GM12878 (cell line): ENCODE results near the gene UXS1.

Source experiments
- MTA3 ChIP-seq: IDR thresholded peaks from 2 replicates; pipeline ENCODE4 v1.6.1; 2012; ENCODE audit warnings: low read length, inconsistent platforms, borderline replicate concordance
- NFXL1 ChIP-seq: fragments of 450-650 bp; IDR thresholded peaks from 2 replicates; pipeline ENCODE4 v1.6.1; 2017; ENCODE audit warnings: antibody characterized with exemption, mild to moderate bottlenecking, borderline replicate concordance
- NR2C2 ChIP-seq: IDR thresholded peaks from 2 replicates; pipeline ENCODE4 v1.6.1; 2011; ENCODE audit warnings: borderline replicate concordance, low read depth; ENCODE audit not compliant: control insufficient read depth, insufficient read length
- POLR2A ChIP-seq: IDR thresholded peaks from 2 replicates; pipeline ENCODE4 v1.6.1; 2011; ENCODE audit warnings: low read depth, mild to moderate bottlenecking, low read length
- SMAD1 ChIP-seq: fragments of 450-650 bp; IDR thresholded peaks from 2 replicates; pipeline ENCODE4 v1.6.1; 2018; ENCODE audit warnings: mild to moderate bottlenecking, low read depth; ENCODE audit not compliant: partially characterized antibody
- TF ChIP-seq, protein P1 (sequence below), 3 experiments: IDR thresholded peaks in 2 of 3; conservative IDR thresholded peaks in 1 of 3; 2 replicates each; pipeline ENCODE4 v1.5.1; 2011; ENCODE audit warnings: low read depth in 3 of 3, low read length in 3 of 3, mild to moderate bottlenecking in 3 of 3, control low read depth in 2 of 3, moderate library complexity in 2 of 3, inconsistent platforms in 1 of 3, mixed read lengths in 1 of 3; ENCODE audit not compliant: control insufficient read depth in 2 of 3, insufficient read depth in 1 of 3; ENCODE audit errors: extremely low read depth in 1 of 3

DNA sequence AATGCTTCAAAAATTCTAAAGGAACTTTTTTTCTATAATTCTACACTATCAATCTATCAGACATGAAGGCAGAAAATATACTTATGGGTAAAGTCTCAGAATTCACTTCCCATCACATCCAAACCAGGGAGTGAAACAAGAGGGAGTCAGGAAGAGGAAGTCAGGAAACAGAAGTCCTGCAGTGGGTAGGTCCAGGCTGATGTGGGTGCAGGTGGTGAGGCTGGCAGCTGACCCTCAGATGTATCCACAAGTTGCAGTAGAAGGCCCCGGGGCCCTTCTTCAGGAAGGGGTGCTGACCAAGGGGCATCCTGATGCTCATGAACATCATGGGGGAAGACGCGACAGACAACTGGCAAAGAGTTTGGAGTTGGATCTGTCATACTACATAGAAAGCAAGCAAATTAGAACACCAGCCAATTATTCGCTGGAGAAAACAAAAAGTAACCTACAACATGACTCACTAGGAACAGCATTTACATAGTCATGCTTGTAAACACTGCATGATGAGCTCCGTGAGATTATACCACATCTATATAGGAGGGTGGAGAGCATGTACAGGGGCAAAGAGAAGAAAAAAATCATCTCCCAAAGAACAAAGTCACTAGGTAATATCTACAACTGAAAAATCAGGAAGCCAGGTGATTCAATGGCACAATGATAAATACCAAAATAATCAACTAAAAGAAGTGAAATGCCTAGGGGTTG lies 4.2 kb downstream of the UXS1 start:
- TF ChIP-seq SMAD1 (no peak), NR2C2 (no peak), MTA3 (no peak), NFXL1 (no peak), POLR2A (no peak)
- TF ChIP-seq, protein P1, sequence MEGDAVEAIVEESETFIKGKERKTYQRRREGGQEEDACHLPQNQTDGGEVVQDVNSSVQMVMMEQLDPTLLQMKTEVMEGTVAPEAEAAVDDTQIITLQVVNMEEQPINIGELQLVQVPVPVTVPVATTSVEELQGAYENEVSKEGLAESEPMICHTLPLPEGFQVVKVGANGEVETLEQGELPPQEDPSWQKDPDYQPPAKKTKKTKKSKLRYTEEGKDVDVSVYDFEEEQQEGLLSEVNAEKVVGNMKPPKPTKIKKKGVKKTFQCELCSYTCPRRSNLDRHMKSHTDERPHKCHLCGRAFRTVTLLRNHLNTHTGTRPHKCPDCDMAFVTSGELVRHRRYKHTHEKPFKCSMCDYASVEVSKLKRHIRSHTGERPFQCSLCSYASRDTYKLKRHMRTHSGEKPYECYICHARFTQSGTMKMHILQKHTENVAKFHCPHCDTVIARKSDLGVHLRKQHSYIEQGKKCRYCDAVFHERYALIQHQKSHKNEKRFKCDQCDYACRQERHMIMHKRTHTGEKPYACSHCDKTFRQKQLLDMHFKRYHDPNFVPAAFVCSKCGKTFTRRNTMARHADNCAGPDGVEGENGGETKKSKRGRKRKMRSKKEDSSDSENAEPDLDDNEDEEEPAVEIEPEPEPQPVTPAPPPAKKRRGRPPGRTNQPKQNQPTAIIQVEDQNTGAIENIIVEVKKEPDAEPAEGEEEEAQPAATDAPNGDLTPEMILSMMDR (IDR thresholded peaks at IDR 0.05 in 2 of 3, conservative IDR thresholded peaks at IDR 0.05 in 1 of 3; ENCODE audit: control insufficient read depth in 2 of 3, extremely low read depth in 1 of 3, insufficient read depth in 1 of 3, low read depth in 3 of 3, low read length in 3 of 3) = no peak
